GM19372 (cell line): ENCODE data around the gene SWT1.
"Not testable (repeated sequence)": the region's sequence is repeated elsewhere in the genome, so short reads cannot be mapped to it uniquely, and the experiment has no call there.

Source experiments
- ATAC-seq: cut with Tn5 transposase; IDR thresholded peaks from one replicate; pipeline ENCODE4 v1.9.1; 2021; ENCODE audit warnings: mild to moderate bottlenecking, low read depth, moderate library complexity; ENCODE audit not compliant: unreplicated experiment

The SWT1 gene

GRCh38 chr1:185244015-185244747 is 87.2 kb downstream of the SWT1 start:
- ATAC-seq: no peak

- ATAC-seq: no peak
Observed at GRCh38 chr1:185245466-185245865, 88.5 kb downstream of the SWT1 start.

GRCh38 chr1:185249563-185249962 is 92.6 kb downstream of the SWT1 start:
- ATAC-seq: no peak

- no peak for ATAC-seq
Observed at GRCh38 chr1:185250063-185250462, 93.1 kb downstream of the SWT1 start.

GRCh38 chr1:185251928-185252327 is 95.0 kb downstream of the SWT1 start:
- not testable (repeated sequence) for ATAC-seq

GRCh38 chr1:185252404-185252803 is 95.4 kb downstream of the SWT1 start:
- not testable (repeated sequence) for ATAC-seq

- ATAC-seq: not testable (repeated sequence)
Observed at GRCh38 chr1:185255595-185255994, 98.6 kb downstream of the SWT1 start.

- not testable (repeated sequence) for ATAC-seq
Observed at GRCh38 chr1:185257116-185257949, 100.4 kb downstream of the SWT1 start.

- ATAC-seq: no peak
Observed at GRCh38 chr1:185257950-185258208, 100.9 kb downstream of the SWT1 start.

GRCh38 chr1:185258676-185259075 is 101.7 kb downstream of the SWT1 start:
- no peak for ATAC-seq

- ATAC-seq: no peak
Observed at GRCh38 chr1:185260611-185261010, 103.6 kb downstream of the SWT1 start.

- ATAC-seq: no peak
Observed at GRCh38 chr1:185262151-185262550, 105.2 kb downstream of the SWT1 start.

GRCh38 chr1:185263292-185263691 is 106.3 kb downstream of the SWT1 start:
- no peak for ATAC-seq

- no peak for ATAC-seq
Observed at GRCh38 chr1:185263780-185264179, 106.8 kb downstream of the SWT1 start.

GRCh38 chr1:185265314-185265713 is 108.3 kb downstream of the SWT1 start:
- ATAC-seq: no peak

GRCh38 chr1:185267301-185267700 is 110.3 kb downstream of the SWT1 start:
- no peak for ATAC-seq

- ATAC-seq: no peak
Observed at GRCh38 chr1:185267701-185268100, 110.7 kb downstream of the SWT1 start.

GRCh38 chr1:185268352-185268751 is 111.4 kb downstream of the SWT1 start:
- ATAC-seq: no peak

GRCh38 chr1:185271921-185272320 is 115.0 kb downstream of the SWT1 start:
- no peak for ATAC-seq

GRCh38 chr1:185279571-185279970 is 122.6 kb downstream of the SWT1 start:
- no peak for ATAC-seq

GRCh38 chr1:185280589-185280988 is 123.6 kb downstream of the SWT1 start:
- ATAC-seq: no peak

GRCh38 chr1:185281245-185281644 is 124.3 kb downstream of the SWT1 start:
- ATAC-seq: peak; percentile 94
